Measurements from ENCODE around the gene NPC1.
"Not testable (repeated sequence)": the region's sequence is repeated elsewhere in the genome, so short reads cannot be mapped to it uniquely, and the experiment has no call there.

NPC1 gene

GRCh38 chr18:23523429-23524212 is 62.7 kb downstream of the NPC1 start:
- DNase-seq (ENCODE audit: low read depth) = peak; percentile 57

DNA sequence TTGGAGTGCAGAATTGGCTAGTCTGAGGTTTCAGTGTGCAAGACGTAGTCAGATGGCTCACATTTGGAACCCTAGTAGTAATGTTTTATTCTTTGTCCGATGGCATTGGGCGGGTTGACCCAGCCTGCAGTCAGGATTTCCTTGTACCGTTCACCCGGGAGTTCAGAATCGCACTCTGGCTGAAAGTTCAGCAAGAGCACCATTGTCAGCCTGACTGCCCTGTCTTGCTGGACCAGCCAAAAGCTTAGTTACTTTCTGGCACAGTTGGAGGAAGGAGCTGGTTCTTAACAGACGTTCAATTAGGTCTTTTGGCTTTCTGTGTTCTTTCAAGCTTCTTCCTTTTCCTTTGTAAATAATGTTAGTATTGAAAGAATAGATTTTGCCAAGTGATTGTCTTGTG is 64.4 kb downstream of the NPC1 start:
- DNase-seq (ENCODE audit: low read depth) = no peak

DNA sequence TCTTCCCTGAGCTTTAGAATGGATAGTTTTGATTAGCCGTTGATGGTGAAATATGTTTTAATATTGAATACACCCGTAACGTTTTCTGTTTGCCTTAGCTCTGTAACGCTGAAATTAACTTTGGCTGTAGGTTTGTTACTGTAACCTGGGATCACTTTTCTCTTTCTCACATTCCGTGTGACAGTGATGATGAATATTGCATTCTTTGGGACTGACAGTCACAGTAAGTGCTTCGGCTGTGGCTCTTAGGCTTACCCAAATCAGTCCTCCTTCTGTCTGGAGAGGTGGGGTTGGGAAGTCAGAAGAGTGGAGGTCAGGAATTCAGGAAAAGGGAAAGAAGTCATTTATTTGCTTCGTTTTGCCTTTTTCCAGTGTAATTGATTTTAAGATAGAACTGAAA is 65.0 kb downstream of the NPC1 start:
- DNase-seq (ENCODE audit: low read depth) = no peak

GRCh38 chr18:23519734-23520133 is 66.6 kb downstream of the NPC1 start:
- no peak for DNase-seq (ENCODE audit: low read depth)

GRCh38 chr18:23515911-23516546 is 70.3 kb downstream of the NPC1 start:
- DNase-seq (ENCODE audit: low read depth) = peak; percentile 84

DNA sequence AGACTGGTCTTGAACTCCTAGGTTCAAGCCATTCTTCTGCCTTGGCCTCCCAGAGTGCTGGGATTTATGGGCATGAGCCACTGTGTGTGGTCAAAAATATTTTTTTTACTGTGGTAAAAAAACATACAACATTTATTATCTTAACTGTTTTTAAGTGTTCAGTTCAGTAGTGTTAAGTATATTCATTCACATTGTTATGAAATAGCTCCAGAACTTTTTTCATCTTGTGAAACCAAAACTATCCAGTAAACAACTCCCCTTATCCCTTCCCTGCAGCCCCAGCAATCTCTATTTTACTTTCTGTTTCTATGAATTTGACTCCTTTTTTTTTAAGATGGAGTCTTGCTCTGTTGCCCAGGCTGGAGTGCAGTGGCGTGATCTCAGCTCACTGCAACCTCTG is 73.7 kb downstream of the NPC1 start:
- DNase-seq (ENCODE audit: low read depth) = no peak

DNA sequence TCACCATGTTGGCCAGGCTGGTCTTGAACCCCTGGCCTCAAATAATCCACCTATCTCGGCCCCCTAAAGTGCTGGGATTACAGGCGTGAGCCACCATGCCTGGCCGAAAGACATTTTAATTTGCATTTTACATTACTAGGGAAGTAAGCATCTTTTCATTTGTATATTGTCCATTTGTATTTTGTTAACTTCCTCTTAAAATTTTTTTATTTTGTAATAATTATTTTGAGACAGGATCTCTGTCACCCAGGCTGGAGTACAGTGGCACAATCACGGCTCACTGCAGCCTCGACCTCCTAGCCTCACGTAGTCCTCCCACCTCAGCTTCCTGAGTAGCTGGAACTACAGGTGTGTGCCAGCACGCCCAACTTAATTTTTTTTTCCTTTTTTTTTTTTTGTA is 74.1 kb downstream of the NPC1 start:
- DNase-seq (ENCODE audit: low read depth) = not testable (repeated sequence)

DNA sequence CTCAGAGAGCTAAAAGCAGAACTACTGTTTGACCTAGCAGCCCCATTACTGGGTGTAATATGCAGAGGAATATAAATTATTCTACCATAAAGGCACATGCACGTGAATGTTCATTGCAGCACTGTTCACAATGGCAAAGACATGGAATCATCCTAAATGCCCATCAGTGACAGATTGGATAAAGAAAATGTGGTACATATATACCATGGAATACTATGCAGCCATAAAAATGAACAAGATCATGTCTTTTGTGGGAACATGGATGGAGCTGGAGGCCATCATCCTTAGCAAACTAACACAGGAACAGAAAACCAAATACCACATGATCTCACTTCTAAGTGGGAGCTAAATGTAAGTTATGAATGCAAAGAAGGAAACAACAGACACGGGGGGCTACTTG is 75.4 kb downstream of the NPC1 start:
- DNase-seq (ENCODE audit: low read depth) = not testable (repeated sequence)

- DNase-seq (ENCODE audit: low read depth) = no peak
These were observed 79.9 kb downstream of the NPC1 start for GRCh38 chr18:23506393-23506792.

DNA sequence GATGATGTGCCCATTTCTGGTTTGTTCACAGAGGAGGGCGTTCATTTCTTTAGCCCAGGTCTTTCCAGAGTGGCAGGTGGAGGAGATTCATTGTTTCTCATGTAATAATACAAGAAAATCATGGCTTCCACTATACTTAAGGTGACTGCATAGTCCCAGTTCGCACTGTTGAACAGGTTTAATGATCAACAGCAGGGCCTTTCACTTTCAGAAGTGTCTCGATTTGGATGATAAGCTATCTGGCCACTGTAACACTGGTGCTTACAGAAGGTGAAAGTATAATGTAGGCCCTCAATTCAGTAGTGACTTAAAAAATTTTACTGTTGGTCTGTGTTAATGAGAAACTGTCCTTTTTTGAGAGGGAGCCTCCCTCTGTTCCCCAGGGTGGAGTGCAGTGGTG is 81.6 kb downstream of the NPC1 start:
- DNase-seq (ENCODE audit: low read depth) = no peak

DNA sequence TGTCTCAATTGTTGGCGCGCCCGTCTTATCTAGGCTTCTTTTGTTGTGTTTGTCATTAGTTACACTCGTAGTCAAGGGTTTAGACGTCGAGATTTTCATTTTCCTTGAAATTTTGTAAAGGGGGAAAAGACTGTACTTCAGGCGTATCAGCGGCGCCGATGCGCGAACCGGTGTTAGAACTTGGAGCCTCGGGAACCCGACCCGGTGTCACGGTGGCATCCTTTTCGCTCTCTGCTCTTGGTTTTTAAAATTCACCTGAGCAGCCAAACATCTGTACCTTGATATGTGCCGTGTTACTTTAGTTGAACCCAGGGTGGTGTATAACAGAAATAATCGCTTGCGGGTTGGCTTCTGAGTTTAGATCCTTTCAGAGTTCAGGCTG is 82.4 kb downstream of the NPC1 start:
- DNase-seq (ENCODE audit: low read depth) = peak; percentile 40

- peak; percentile 95 for DNase-seq (ENCODE audit: low read depth)
These were observed 83.0 kb downstream of the NPC1 start, which contains the start of gene RMC1 for GRCh38 chr18:23503038-23503962. TSS of gene RMC1 (plus strand) at chr18:23503511. CDS start at chr18:23503619, 108 bp downstream.

- DNase-seq (ENCODE audit: low read depth) = no peak
These were observed 83.7 kb downstream of the NPC1 start for GRCh38 chr18:23502516-23503037.

- no peak for DNase-seq (ENCODE audit: low read depth)
These were observed 84.7 kb downstream of the NPC1 start for GRCh38 chr18:23501626-23502025.

DNA sequence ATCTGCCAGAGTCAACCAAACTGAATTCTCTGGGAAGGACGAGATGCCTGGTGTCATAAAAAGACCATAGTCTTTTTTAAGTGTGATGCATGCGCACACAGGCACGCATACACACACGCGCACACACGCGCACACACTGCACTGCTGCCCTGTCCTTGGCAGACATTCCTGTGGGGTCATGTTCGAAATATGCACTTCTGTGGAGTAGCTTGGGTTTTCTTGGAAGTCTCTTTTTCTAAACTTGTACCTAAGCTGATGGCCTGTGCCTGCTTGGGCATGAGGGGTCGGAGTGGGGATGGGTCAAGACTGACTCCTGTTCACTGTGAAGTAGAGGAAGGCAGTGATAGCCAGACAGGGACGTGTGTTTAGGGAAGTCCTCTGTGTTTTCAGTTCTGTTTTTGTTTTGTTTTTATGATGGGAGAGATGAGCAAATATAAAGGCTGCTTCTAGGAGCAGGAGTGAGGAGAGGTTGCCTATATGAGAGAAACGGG is 87.0 kb downstream of the NPC1 start:
- DNase-seq (ENCODE audit: low read depth) = peak; percentile 30

GRCh38 chr18:23498877-23499276 is 87.4 kb downstream of the NPC1 start:
- peak; percentile 84 for DNase-seq (ENCODE audit: low read depth)

- no peak for DNase-seq (ENCODE audit: low read depth)
These were observed 88.2 kb downstream of the NPC1 start for GRCh38 chr18:23498117-23498516.

DNA sequence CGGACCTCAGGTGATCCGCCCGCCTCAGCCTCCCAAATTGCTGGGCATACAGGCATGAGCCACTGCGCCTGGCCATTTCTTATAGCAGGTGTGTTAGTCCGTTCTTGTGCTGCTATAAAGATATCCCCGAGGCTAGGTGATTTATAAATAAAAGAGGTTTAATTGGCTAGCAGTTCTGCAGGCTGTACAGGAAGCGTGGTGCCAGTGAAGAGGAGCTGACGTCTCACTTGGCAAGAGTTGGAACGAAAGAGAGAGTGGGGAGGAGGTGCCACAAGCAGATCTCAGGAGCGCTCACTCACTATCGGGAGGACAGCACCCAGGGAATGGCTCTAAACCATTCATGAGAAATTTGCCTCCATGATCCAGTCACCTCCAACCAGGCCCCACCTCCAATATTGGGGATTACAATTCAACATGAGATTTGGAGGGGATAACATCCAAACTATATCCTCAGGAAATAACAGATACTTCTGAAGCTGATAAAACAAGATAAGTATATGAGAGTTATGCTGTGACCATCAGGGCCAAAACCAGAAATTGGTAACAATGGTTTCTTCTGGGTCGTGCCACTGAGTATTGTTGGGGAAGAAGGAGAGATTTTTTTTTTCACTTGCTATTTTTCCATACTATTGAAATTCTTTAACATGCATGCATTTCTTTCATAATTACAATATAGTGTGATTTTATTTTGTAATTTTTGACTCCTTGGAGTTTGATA is 90.4 kb downstream of the NPC1 start:
- no peak for DNase-seq (ENCODE audit: low read depth)

DNA sequence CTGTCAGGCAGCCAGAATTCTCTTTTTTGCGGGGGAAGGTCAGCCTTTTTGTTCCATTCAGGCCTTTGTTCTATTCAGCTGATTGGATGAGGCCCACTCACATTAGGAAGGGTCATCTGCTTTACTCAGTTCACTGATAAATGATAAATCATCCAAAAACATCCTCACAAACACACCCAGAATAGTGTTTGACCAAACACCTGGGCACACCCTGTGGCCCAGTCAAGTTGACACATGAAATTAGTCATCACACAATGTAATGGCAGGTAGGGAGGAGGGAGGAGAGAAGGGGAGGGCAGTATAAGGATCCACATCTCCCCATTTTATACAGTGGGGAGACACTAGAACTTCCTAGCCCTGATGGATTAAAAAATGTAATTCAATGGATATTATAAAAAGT is 91.3 kb downstream of the NPC1 start:
- DNase-seq (ENCODE audit: low read depth) = no peak

- DNase-seq (ENCODE audit: low read depth) = no peak
These were observed 92.7 kb downstream of the NPC1 start for GRCh38 chr18:23493654-23494053.

GRCh38 chr18:23489586-23489985 is 96.7 kb downstream of the NPC1 start:
- DNase-seq (ENCODE audit: low read depth) = not testable (repeated sequence)
